SK-N-SH (cell line): ENCODE data around the gene MAGI2. TPM values are rescaled to one million over a fixed set of nuclear protein-coding genes. Genes with fewer than 3 reads are reported as not detected.

Experiments used
- CTCF ChIA-PET: fragments of 300-600, 350-600 bp; formaldehyde crosslinking; extraction: SDS; loops from one replicate; lab custom pipeline; 2021; lab: Yijun Ruan, JAX
- POLR2A ChIA-PET: fragments of 350-600 bp; sonication (Branson Sonifier 250); formaldehyde crosslinking; extraction: SDS; loops from one replicate; lab custom pipeline; 2020; ENCODE audit warnings: antibody characterized with exemption, inconsistent platforms; lab: Yijun Ruan, JAX
- DNase-seq: peaks from one replicate; pipeline ENCODE4 v3.0.0; 2012
- H2AFZ ChIP-seq: fragments of 200-600 bp; sonication (generic); 2 replicates; pipeline ENCODE4 v1.8.1; 2016; ENCODE audit warnings: antibody characterized with exemption, mild to moderate bottlenecking, low read depth
- H3F3A ChIP-seq: fragments of 200-600 bp; sonication (generic); replicated peaks from 2 replicates; pipeline ENCODE3; 2016; ENCODE audit warnings: antibody characterized with exemption, mild to moderate bottlenecking; ENCODE audit not compliant: insufficient read depth
- H3K27ac ChIP-seq, 2 experiments: fragments of 200-500 bp in 1 of 2; fragments of 200-600 bp in 1 of 2; sonication (Bioruptor generic) in 1 of 2; sonication (generic), shearing (Covaris generic) in 1 of 2; 2 replicates each; pipeline versions ENCODE4 v1.5.1 to v1.6.1; 2014 to 2016; ENCODE audit warnings: low read depth in 2 of 2, inconsistent platforms in 1 of 2, low read length in 1 of 2, mild to moderate bottlenecking in 1 of 2, mixed read lengths in 1 of 2
- H3K27me3 ChIP-seq: fragments of 200-600 bp; sonication (generic), shearing (Covaris generic); 2 replicates; pipeline ENCODE4 v1.6.1; 2016; ENCODE audit warnings: mixed run types; ENCODE audit not compliant: insufficient read depth
- H3K36me3 ChIP-seq, 2 experiments: fragments of 200-500 bp in 1 of 2; fragments of 200-600 bp in 1 of 2; sonication (Bioruptor generic) in 1 of 2; sonication (generic) in 1 of 2; replicated peaks in 1 of 2; 2 replicates each; pipeline versions ENCODE3 to v1.5.1; 2014 to 2016; ENCODE audit warnings: low read length in 1 of 2, mild to moderate bottlenecking in 1 of 2; ENCODE audit not compliant: insufficient read depth in 2 of 2, control insufficient read depth in 1 of 2
- H3K4me1 ChIP-seq, 2 experiments: fragments of 200-500 bp in 1 of 2; fragments of 200-600 bp in 1 of 2; sonication (Bioruptor generic) in 1 of 2; sonication (generic), shearing (Covaris generic) in 1 of 2; 2 replicates each; pipeline versions ENCODE4 v1.5.1 to v1.6.1; 2014 to 2016; ENCODE audit warnings: low read depth in 1 of 2, low read length in 1 of 2, mixed run types in 1 of 2; ENCODE audit not compliant: insufficient read depth in 2 of 2, control insufficient read depth in 1 of 2
- H3K4me2 ChIP-seq: fragments of 200-600 bp; sonication (generic), shearing (Covaris generic); 2 replicates; pipeline ENCODE4 v1.6.1; 2017; ENCODE audit warnings: mixed run types
- H3K4me3 ChIP-seq, 2 experiments: fragments of 200-500 bp in 1 of 2; fragments of 200-600 bp in 1 of 2; sonication (Bioruptor generic) in 1 of 2; sonication (generic), shearing (Covaris generic) in 1 of 2; 2 replicates each; pipeline versions ENCODE4 v1.5.1 to v1.8.1; 2014 to 2016; ENCODE audit warnings: low read depth in 2 of 2, inconsistent platforms in 1 of 2, low read length in 1 of 2, mild to moderate bottlenecking in 1 of 2, mixed read lengths in 1 of 2, moderate library complexity in 1 of 2
- H3K79me2 ChIP-seq: fragments of 200-600 bp; sonication (generic); 2 replicates; pipeline ENCODE4 v1.8.1; 2017; ENCODE audit warnings: mild to moderate bottlenecking; ENCODE audit not compliant: insufficient read depth
- H3K9ac ChIP-seq: fragments of 200-600 bp; sonication (generic); 2 replicates; pipeline ENCODE4 v1.6.1; 2017; ENCODE audit warnings: mixed run types
- H3K9me2 ChIP-seq: fragments of 200-600 bp; sonication (generic); 2 replicates; pipeline ENCODE4 v1.6.1; 2017; ENCODE audit warnings: mixed run types
- H3K9me3 ChIP-seq: fragments of 200-600 bp; sonication (generic); 2 replicates; pipeline ENCODE4 v1.6.1; 2017; ENCODE audit warnings: mixed run types, mild to moderate bottlenecking, moderate library complexity
- H4K20me1 ChIP-seq: fragments of 200-600 bp; sonication (generic); 2 replicates; pipeline ENCODE4 v1.6.1; 2017; ENCODE audit warnings: mild to moderate bottlenecking, mixed run types; ENCODE audit not compliant: insufficient read depth
- ELF1 ChIP-seq: IDR thresholded peaks from 2 replicates; pipeline ENCODE4 v1.4.0; 2012
- EZH2phosphoT487 ChIP-seq: fragments of 200-600 bp; sonication (generic); IDR thresholded peaks from 2 replicates; pipeline ENCODE4 v1.6.1; 2017; ENCODE audit warnings: low read depth, mixed run types, mild to moderate bottlenecking, antibody characterized with exemption, moderate library complexity, borderline replicate concordance
- FOSL2 ChIP-seq: IDR thresholded peaks from 2 replicates; pipeline ENCODE4 v1.4.0; 2012; ENCODE audit warnings: low read depth, mild to moderate bottlenecking, moderate library complexity, borderline replicate concordance
- FOXM1 ChIP-seq: IDR thresholded peaks from 2 replicates; pipeline ENCODE4 v1.4.0; 2012; ENCODE audit warnings: low read depth, mild to moderate bottlenecking
- GATA2 ChIP-seq: sonication (generic); formaldehyde crosslinking; IDR thresholded peaks from 2 replicates; pipeline ENCODE4 v1.5.0; 2020; ENCODE audit warnings: mild to moderate bottlenecking, missing genetic modification reagents
- MAX ChIP-seq: IDR thresholded peaks from 2 replicates; pipeline ENCODE4 v1.4.0; 2012; ENCODE audit warnings: low read depth
- MEF2A ChIP-seq: IDR thresholded peaks from 2 replicates; pipeline ENCODE4 v1.4.0; 2012; ENCODE audit warnings: low read depth, borderline replicate concordance
- NFIC ChIP-seq: IDR thresholded peaks from 2 replicates; pipeline ENCODE4 v1.4.0; 2012; ENCODE audit warnings: borderline replicate concordance
- POLR2AphosphoS5 ChIP-seq: IDR thresholded peaks from 2 replicates; pipeline ENCODE4 v1.6.1; 2012; ENCODE audit warnings: low read depth, low read length
- RAD21 ChIP-seq: IDR thresholded peaks from 2 replicates; pipeline ENCODE4 v1.6.1; 2012; ENCODE audit warnings: mild to moderate bottlenecking, low read length
- RXRA ChIP-seq: IDR thresholded peaks from 2 replicates; pipeline ENCODE4 v1.4.0; 2012; ENCODE audit warnings: low read depth, mild to moderate bottlenecking, borderline replicate concordance
- SMC3 ChIP-seq: IDR thresholded peaks from 2 replicates; pipeline ENCODE4 v1.6.1; 2012; ENCODE audit warnings: low read depth, low read length, improper control_type of control experiment
- TEAD4 ChIP-seq: IDR thresholded peaks from 2 replicates; pipeline ENCODE4 v1.4.0; 2012; ENCODE audit warnings: mild to moderate bottlenecking, borderline replicate concordance; ENCODE audit not compliant: insufficient read depth
- USF2 ChIP-seq: fragments of 150-350 bp; IDR thresholded peaks from 2 replicates; pipeline ENCODE4 v1.6.1; 2017; ENCODE audit warnings: antibody characterized with exemption, low read length, low read depth, borderline replicate concordance
- WGBS: methylation state at CpG from one replicate; pipeline ENCODE4 v1.1.6; 2017; ENCODE audit warnings: low lambda C conversion rate; 5-methylcytosine and 5-hydroxymethylcytosine counted together
- polyA plus RNA-seq, 3 experiments: library from polyadenylated mRNA; depleted of rRNA; stranded (reverse); fragments of >200 nt; gene quantifications; 2 replicates each; pipeline ENCODE4 v1.2.3, GENCODE V29; 2012
- TF ChIP-seq, protein P1 (sequence below): IDR thresholded peaks from 2 replicates; pipeline ENCODE4 v1.4.0; 2012; ENCODE audit warnings: low read depth, borderline replicate concordance
- TF ChIP-seq, protein P2 (sequence below): IDR thresholded peaks from 2 replicates; pipeline ENCODE4 v1.4.0; 2012; ENCODE audit warnings: low read depth, borderline replicate concordance

The MAGI2 gene
- polyA plus RNA-seq, 1 of the 3 experiments (the other 2 are of a cell fraction) = 1.1 TPM

DNA sequence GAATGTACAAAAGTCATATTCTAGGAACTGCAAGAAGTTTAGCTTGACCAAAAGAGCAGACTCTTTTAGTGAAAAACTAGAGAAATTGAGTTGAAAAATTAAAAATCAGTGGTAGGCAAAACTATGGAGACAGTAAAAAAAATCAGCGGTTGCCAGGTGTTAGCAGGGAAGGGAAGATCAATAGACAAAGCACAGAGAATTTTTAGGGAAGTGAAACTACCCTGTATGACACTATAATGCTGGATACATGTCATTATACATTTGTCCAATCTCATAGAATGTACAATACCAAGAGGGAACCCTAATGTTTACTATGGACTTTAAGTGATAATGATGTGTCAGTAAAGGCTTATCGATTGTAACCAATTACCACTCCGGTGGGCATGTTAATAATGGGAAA lies 761.9 kb downstream of the MAGI2 start (continued):
- TF ChIP-seq GATA2 (CRISPR knock-in tag) = no peak
- TF ChIP-seq, protein P1, sequence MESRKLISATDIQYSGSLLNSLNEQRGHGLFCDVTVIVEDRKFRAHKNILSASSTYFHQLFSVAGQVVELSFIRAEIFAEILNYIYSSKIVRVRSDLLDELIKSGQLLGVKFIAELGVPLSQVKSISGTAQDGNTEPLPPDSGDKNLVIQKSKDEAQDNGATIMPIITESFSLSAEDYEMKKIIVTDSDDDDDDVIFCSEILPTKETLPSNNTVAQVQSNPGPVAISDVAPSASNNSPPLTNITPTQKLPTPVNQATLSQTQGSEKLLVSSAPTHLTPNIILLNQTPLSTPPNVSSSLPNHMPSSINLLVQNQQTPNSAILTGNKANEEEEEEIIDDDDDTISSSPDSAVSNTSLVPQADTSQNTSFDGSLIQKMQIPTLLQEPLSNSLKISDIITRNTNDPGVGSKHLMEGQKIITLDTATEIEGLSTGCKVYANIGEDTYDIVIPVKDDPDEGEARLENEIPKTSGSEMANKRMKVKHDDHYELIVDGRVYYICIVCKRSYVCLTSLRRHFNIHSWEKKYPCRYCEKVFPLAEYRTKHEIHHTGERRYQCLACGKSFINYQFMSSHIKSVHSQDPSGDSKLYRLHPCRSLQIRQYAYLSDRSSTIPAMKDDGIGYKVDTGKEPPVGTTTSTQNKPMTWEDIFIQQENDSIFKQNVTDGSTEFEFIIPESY = no peak

GRCh38 chr7:78690174-78690573 lies 763.3 kb downstream of the MAGI2 start:
- ChIA-PET CTCF (no interaction called here), POLR2A (no interaction called here)
- H3K27me3 ChIP-seq = no peaks in the 10 kb centered on the region
- H2AFZ ChIP-seq = no peak overlapping the region
- no peak for TF ChIP-seq RXRA
- no peak for TF ChIP-seq ELF1
- no peak for TF ChIP-seq USF2
- no peak for TF ChIP-seq MAX
- no peak for TF ChIP-seq EZH2phosphoT487
- TF ChIP-seq SMC3 = no peak
- TF ChIP-seq FOXM1 = no peak
- no peak for TF ChIP-seq GATA2 (CRISPR knock-in tag)
- TF ChIP-seq POLR2AphosphoS5 = no peak
- TF ChIP-seq MEF2A = no peak
- no peak for TF ChIP-seq RAD21
- no peak for TF ChIP-seq TEAD4
- TF ChIP-seq FOSL2 = no peak
- TF ChIP-seq, protein P2, sequence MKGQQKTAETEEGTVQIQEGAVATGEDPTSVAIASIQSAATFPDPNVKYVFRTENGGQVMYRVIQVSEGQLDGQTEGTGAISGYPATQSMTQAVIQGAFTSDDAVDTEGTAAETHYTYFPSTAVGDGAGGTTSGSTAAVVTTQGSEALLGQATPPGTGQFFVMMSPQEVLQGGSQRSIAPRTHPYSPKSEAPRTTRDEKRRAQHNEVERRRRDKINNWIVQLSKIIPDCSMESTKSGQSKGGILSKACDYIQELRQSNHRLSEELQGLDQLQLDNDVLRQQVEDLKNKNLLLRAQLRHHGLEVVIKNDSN = no peak
- no peak for TF ChIP-seq NFIC
- H3K9me2 ChIP-seq = no peaks in the 10 kb centered on the region
- no peak overlapping the region for H3K4me2 ChIP-seq
- WGBS = 84% methylated on average over 4 of the region's 4 CpGs
- H3K36me3 ChIP-seq = no peaks in the 10 kb centered on the region
- no peaks in the 10 kb centered on the region for H3K79me2 ChIP-seq
- no peak overlapping the region for H3K4me3 ChIP-seq
- no peaks in the 10 kb centered on the region for H3K9me3 ChIP-seq
- H3K4me1 ChIP-seq = no peaks in the 10 kb centered on the region
- no peak overlapping the region for H3K27ac ChIP-seq
- H3K9ac ChIP-seq = no peak overlapping the region
- no peaks in the 10 kb centered on the region for H4K20me1 ChIP-seq
- H3F3A ChIP-seq = no peaks in the 10 kb centered on the region
- DNase-seq = no peak
